NCI-H1930 (cell line): ENCODE data around the gene FOXP2.
A peak's percentile ranks its signal among the peaks of the same experiment; 100 is the strongest.
"Not testable (repeated sequence)": the region's sequence is repeated elsewhere in the genome, so short reads cannot be mapped to it uniquely, and the experiment has no call there.

Experiments
- DNase-seq, 2 experiments: peaks; one replicate each; lab custom pipeline; 2025; lab: John Stamatoyannopoulos, UW

Gene FOXP2

GRCh38 chr7:114422507-114423501 lies 8.2 kb downstream of the FOXP2 start:
- DNase-seq: peak; percentile 86 to 90

GRCh38 chr7:114426382-114426781 lies 11.8 kb downstream of the FOXP2 start:
- DNase-seq: no peak

GRCh38 chr7:114426824-114427223 lies 12.2 kb downstream of the FOXP2 start:
- no peak for DNase-seq

GRCh38 chr7:114428211-114428610 lies 13.6 kb downstream of the FOXP2 start:
- DNase-seq: no peak

GRCh38 chr7:114431189-114431588 lies 16.6 kb downstream of the FOXP2 start:
- DNase-seq: no peak

- DNase-seq: no peak
These were observed 17.4 kb downstream of the FOXP2 start for GRCh38 chr7:114432061-114432460.

- no peak for DNase-seq
These were observed 18.1 kb downstream of the FOXP2 start for GRCh38 chr7:114432703-114433102.

GRCh38 chr7:114439581-114439980 lies 25.0 kb downstream of the FOXP2 start:
- no peak for DNase-seq

GRCh38 chr7:114440927-114441326 lies 26.3 kb downstream of the FOXP2 start:
- not testable (repeated sequence) for DNase-seq

GRCh38 chr7:114444196-114444595 lies 29.6 kb downstream of the FOXP2 start:
- no peak for DNase-seq

GRCh38 chr7:114450431-114450830 lies 35.8 kb downstream of the FOXP2 start:
- DNase-seq: no peak

GRCh38 chr7:114459574-114459973 lies 45.0 kb downstream of the FOXP2 start:
- no peak for DNase-seq

- no peak for DNase-seq
These were observed 45.4 kb downstream of the FOXP2 start for GRCh38 chr7:114460021-114460420.

- no peak for DNase-seq
These were observed 52.3 kb downstream of the FOXP2 start for GRCh38 chr7:114466917-114467316.

GRCh38 chr7:114468844-114469243 lies 54.2 kb downstream of the FOXP2 start:
- DNase-seq: no peak

- no peak for DNase-seq
These were observed 58.4 kb downstream of the FOXP2 start for GRCh38 chr7:114472896-114473512.

- no peak for DNase-seq
These were observed 63.8 kb downstream of the FOXP2 start for GRCh38 chr7:114478384-114478783.

- DNase-seq: no peak
These were observed 67.4 kb downstream of the FOXP2 start for GRCh38 chr7:114481999-114482398.

GRCh38 chr7:114484226-114484625 lies 69.6 kb downstream of the FOXP2 start:
- no peak for DNase-seq

GRCh38 chr7:114487174-114487573 lies 72.6 kb downstream of the FOXP2 start:
- no peak for DNase-seq

- no peak for DNase-seq
These were observed 74.1 kb downstream of the FOXP2 start for GRCh38 chr7:114488696-114489095.

GRCh38 chr7:114497491-114497890 lies 82.9 kb downstream of the FOXP2 start:
- DNase-seq: not testable (repeated sequence)
